ENCODE measurements around the gene PLA2G2A. TPM values are rescaled to one million over a fixed set of nuclear protein-coding genes. Genes with fewer than 3 reads are reported as not detected.

The PLA2G2A gene
- polyA plus RNA-seq, 4 donors, result 0.18 to 0.25 TPM; not detected in 2

DNA sequence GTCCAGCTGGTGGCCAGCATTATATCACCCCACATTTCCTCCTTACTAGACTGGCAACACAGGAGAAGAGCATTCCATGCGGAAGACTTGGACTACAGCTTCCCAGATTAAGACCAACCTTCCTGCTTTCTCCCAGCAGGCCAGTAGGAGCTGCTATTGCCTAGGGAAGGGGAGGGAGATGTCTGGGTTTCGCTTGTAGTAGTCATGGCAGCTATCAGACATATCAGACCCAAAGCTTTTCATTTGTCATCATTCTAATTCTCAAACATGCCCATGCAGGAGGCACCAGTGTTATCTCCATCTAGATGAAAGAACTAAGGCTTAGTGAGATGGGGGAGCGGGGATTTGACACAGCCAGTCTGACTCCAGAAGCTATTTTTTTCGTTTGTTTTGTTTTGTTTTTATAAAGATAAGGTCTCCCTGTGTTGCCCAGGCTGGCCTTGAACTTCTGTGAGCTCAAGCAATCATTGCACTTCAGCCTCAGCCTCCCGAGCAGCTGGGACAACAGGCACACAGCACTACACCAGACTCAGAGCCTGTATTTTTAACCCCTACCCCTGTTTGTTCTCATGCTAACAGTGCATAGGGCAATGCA lies 4.5 kb downstream of the PLA2G2A start:
- DNase-seq (ENCODE audit: low read depth in 4 of 4, low spot score in 3 of 4), result peak in 3 of 4 donors; percentile 10 to 33 (median 10)

DNA sequence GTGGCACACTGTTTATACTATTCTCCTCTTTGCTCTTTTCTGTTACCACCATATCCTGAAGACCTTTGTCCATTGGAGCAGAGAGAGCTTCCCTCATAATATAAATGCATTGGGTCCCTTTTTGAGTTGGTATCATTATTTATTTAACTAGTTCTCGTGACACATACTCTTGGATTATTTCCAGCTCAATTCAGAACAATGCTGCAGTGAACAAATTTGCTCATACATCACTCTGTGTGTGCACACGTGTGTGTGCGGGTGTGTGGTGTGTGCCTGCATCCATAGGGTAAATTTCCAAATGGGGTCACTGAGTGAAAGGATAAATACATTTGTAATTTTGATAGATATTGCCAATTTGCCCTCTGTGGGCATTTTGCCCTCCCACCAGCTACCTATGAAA lies 5.8 kb downstream of the PLA2G2A start:
- DNase-seq (ENCODE audit: low read depth in 4 of 4, low spot score in 3 of 4), result no peak

DNA sequence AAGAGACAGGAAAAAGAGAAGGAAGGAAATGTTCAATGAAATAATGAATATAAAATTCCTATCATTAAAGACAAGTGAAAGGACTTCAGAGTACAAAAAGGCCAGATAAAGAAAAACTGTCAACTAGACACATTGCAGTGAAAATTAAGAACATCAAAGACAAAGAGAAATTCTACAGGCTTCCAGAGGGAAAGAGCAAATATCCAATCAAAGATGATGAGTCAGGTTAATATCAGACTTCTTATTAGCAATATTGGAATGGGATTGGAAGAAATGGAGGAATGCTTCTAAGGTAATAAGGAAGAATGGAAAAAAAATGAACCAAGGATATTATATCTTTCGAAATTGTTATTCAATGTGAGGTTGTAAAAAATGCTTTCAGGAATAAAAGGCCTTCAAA lies 7.8 kb downstream of the PLA2G2A start:
- no peak for DNase-seq (ENCODE audit: low read depth in 4 of 4, low spot score in 3 of 4)

DNA sequence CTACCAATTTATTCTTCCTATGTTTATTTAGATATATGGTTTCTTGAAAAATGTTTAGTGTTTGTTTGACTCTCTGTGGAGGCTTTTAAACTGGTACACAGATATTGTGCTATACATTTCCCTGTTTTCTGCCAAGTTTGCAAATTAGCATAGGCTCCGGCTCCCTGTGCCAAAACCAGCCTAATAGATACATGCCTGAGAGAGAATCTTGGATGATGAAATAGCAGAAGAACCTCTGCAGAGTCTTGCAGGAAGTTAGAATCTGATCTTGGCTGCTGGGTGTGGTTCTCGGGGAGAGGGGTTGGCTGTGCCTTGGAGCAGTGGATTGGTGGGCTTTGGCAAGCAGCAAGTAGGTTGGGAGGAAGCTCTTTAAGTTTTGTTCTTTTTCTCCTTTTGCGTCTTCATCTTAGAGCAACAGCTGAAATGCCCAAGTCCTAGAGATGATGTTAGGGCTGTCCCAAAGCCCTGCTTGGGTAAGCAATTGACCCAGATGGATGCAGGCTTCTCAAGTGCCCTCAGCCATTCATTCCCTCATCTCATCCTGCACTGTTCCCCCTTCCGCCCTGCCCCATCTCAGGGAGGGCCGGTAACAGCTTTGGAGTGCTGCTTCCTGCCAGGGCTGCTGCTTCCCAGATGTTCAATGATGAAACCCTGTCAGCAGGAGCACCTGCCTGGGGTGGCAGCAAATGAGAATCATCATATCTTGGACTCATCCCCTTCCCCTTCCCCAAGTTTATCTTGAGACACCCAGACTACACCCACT lies 9.3 kb downstream of the PLA2G2A start:
- no peak for DNase-seq (ENCODE audit: low read depth in 4 of 4, low spot score in 3 of 4)

DNA sequence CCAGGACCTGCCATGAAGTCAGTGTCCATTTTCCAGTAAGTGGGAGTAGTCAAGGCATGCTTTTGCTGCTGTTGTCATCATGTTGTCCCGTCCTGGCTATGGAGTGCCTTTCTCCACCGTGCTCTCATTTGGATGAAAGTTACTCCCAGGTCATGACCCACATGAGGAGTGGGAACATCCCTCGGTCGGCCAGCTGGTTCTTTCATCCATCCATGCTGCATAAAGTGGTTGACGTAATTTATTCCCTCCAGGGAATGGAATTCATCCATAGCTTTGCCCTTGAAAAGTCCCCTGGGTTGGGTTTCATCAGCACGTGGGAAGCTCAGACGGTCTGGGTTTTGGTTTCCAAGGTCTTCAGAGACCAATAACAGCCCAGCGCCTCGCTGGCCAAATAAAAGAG lies 11.6 kb downstream of the PLA2G2A start:
- DNase-seq (ENCODE audit: low read depth in 4 of 4, low spot score in 3 of 4), result peak; percentile 16 to 65 (median 24)

DNA sequence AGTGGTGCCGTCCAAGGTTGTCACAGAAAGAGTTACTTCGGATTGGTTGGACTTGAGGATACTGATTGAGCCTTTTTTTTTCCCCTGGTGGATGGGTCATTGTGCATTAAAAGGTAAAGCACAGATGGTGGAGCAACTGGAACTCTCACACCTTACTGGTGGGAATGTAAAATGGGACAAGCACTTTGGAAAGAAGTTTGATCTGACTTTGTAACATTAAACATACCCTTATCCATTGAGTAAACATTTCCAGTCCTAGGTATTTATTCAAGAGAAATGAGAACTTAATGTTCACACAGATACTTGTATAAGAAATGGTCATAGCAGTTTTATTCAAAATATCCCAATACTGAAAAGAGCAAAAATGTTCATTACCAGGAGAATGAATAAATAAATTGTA lies 14.9 kb downstream of the PLA2G2A start:
- DNase-seq (ENCODE audit: low read depth in 4 of 4, low spot score in 3 of 4), result no peak

DNA sequence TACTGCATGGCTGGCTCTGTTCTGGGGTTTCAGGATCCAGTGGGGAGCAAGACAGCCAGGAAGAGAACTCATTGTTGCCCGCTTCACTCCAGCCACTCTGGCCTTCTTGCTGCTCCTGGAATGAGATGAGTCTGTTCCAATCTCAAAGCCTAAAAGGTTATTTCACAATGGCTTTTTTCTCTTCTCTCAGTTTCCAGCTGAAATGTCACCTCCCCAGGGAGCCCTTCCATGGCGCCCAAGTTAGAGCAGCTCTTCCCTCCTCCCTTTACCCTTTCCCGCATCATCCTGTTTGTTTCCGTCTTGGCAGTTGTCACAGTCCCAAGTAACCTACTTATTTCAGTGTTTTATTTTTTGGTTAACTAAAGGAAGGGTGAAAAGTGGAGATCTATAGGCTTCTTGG lies 15.8 kb downstream of the PLA2G2A start:
- no peak for DNase-seq (ENCODE audit: low read depth in 4 of 4, low spot score in 3 of 4)

DNA sequence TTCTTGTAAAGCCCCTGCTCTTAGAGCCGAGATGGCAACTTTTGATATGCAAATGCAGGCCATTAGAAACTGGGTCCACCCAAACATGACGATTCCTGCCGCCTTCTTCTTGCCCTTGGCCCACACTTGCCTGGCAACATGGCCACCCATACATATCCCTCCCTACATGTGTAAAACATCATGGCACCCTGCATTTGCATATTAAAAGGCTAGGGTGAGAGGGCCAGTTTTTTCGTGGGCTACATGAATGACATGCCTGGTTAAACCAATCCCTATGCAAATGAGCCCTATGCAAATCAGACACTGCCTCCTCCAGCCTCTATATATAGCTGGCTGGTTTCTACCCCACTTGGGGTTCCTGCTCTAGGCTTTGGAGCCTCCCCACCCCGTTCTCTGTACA lies 18.8 kb downstream of the PLA2G2A start:
- no peak for DNase-seq (ENCODE audit: low read depth in 4 of 4, low spot score in 3 of 4)

DNA sequence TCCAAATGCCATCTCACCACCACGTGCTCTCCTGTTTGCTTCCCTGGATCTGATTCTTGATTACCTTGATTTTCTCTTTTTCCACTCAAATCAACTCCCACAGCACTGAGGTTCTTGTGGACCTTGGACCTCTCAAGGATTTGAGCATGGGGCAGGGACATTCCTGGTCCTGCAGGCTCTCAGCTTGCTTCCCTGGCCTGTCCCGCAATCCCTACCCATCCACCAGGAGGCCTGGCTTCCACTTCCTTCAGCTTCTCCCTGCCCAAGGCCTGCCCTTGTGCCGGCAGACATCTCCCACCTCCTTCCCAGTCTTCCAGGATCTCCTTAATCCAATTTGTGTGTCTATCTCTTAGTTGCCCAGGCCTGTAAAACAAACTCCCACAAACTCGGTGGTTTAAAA lies 21.6 kb downstream of the PLA2G2A start:
- DNase-seq (ENCODE audit: low read depth in 4 of 4, low spot score in 3 of 4), result no peak

DNA sequence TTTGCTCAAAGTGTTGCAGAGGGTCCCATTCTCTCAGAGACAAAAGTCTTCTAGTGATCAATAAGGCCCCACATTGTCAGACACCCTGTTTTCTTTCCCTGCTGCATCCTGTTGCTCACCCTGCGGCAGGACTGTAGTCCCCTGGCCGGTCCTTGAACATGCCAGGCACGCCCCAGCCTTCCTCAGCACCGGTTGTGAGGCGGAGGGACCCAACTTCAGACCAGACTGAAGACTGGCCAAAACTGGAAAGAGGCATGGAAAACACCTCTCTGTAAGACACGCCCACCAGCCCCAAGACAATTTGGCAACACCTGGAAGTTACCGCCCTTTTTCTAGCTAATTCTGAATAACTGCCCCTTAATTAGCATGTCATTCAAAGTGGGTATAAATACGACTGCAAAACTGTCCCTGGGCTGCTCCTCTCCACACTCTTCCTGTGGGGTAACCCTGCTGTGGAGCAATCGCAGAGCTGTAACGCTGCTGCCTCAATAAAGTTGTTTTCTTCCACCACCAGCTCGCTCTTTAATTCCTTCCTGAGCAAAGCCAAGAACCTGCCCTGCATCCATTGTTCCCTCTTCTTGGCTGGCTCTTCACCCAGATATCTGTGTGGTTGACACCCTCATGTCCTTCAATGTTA lies 23.8 kb downstream of the PLA2G2A start:
- no peak for DNase-seq (ENCODE audit: low read depth in 4 of 4, low spot score in 3 of 4)

DNA sequence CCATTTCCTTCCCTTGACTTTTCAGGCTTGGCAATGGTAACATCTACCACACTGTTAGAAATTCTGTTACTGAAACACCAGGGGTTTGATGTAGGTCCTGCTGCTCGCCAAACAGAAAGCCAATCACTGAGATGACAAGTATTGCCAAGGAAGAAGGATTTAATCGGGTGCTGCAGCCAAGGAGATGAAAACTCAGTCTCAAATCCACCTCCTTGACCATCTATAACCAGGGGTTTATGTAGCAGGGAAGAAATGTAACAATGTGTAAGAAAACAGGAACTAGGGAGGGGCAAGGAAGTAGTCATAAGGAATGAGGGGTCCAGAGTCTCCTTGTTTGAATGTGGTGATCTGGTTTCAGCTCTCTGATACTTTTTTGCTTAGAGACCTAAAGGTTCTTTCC lies 25.4 kb downstream of the PLA2G2A start:
- no peak for DNase-seq (ENCODE audit: low read depth in 4 of 4, low spot score in 3 of 4)

DNA sequence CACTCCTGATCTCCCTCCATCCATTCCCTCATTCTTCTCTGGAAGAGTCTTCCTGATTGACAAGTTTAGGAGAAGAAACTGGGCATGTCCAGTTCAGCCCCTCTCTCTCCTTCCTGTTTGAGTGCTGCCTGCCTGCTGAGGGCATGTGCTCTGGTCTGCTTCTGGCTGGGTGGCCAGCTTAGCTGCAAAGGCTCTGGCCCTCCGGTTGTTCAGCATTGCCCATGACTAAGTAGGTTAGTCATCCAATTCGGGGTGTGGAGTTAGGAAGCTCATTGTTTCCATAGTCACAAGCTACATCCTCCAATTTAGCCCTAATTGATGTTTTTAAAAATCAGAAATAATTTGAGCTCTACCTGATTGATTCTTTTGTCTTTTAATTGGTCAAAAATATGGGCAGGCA lies 30.4 kb downstream of the PLA2G2A start:
- no peak for DNase-seq (ENCODE audit: low read depth in 4 of 4, low spot score in 3 of 4)

DNA sequence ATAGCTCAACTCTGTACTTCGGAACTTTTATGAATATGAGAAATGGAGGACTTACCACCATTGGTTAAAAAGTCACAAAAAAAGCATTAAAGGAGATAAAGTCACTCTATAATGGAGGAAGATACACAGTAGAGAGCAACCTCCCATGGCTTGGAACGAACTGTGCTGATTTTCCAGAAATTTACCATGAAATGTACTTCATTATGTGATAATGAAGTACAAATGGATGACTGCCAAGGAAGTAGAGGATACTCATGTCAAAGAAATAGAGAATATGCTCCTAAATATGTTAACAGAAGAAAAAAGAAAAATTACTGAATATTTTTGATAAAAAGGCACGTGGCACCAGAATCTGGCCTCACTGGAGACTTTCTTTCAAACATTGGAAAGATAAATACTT lies 32.4 kb downstream of the PLA2G2A start:
- DNase-seq (ENCODE audit: low read depth in 4 of 4, low spot score in 3 of 4), result no peak

DNA sequence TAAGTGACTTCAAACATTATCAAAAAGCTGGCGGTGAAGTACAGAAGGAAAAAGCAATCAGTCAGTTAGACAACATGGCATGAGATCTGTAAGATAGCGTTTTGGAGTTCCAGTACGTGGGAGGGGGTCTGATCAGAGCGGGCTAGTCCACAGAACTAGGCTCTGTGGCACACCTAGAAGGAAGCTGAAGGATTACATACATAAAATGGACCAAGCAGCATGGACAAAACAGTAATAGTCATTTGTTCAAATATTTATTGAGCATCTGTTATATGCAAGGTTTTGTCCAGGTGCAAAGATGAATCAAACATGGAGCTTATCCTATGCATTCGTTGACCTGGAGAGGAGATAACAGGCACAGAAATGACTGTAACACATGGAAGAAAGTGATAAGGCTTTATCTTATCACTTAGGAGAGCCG lies 33.1 kb downstream of the PLA2G2A start:
- no peak for DNase-seq (ENCODE audit: low read depth in 4 of 4, low spot score in 3 of 4)

DNA sequence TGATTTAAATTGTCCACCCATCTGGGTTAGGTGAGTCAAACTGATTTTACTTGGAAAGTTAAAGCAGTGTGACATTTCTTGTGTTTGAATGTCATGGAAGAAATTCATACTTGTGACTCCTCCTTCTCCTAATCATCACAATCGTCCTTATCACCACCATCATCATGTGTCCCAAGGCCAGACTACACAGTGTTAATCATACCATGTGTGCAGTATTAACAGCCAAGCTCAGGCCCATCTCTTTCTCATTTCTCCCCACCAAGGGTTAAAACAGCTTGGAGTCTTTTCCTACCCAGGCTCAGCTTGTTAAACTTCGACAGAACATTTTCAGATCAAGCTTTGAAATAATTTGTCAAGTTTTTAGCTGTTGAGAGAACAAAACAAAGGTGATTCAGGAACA lies 33.5 kb downstream of the PLA2G2A start:
- DNase-seq (ENCODE audit: low read depth in 4 of 4, low spot score in 3 of 4), result no peak

DNA sequence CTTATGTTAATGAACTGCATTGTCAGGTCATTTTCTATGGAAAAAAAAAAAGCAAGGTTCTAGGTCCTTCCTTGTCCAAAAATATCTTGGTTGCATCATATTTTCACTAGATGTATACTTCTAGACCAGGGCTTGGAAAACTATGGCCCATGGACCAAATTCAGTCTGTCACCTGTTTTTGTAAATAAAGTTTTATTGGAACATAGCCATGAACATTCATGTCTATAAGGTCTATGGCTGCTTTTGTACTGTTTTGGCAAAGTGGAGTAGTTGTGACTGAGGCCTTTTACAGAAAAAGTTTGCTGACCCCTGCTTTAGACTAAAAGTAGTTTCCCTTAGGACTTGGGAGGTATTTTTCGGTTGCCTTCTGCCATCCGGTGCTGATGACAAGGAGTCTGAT lies 36.8 kb downstream of the PLA2G2A start:
- DNase-seq (ENCODE audit: low read depth in 4 of 4, low spot score in 3 of 4), result no peak

DNA sequence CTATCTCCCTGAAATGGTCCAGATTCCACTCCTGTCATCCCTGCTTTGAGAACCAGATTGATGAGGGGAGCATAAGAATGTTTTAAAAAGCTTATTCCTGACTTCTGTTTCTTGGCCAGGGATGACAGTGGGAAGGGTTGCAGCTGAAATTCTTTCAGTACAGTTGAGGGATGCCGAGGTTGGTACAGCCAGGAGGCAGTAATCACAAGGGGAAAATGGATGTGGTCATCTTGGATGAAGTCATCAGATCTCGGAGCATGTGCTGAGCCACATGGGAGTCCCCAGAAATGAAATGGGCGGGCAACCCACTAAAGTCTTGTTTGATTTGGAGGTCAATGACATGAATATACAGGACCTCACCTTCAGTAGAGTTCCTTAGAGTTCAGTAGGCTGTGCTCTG lies 37.3 kb downstream of the PLA2G2A start:
- DNase-seq (ENCODE audit: low read depth in 4 of 4, low spot score in 3 of 4), result no peak

DNA sequence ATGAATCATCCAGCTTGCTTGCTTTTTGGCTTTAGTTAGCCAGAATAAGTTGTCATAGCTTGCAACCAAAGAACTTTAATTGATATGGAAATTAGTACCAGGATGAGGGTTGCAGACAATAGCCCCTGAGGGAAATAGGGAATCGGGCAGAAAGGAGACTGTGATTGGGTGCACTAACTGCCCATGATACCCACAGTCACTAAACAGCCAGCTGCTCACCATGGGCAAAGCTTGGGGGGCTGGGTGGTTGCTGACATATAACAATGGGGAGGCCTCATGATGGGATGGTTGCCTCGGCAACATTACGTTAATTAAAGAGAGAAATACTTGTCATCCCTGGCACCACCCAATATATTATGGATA lies 38.2 kb downstream of the PLA2G2A start:
- DNase-seq (ENCODE audit: low read depth in 4 of 4, low spot score in 3 of 4), result no peak

DNA sequence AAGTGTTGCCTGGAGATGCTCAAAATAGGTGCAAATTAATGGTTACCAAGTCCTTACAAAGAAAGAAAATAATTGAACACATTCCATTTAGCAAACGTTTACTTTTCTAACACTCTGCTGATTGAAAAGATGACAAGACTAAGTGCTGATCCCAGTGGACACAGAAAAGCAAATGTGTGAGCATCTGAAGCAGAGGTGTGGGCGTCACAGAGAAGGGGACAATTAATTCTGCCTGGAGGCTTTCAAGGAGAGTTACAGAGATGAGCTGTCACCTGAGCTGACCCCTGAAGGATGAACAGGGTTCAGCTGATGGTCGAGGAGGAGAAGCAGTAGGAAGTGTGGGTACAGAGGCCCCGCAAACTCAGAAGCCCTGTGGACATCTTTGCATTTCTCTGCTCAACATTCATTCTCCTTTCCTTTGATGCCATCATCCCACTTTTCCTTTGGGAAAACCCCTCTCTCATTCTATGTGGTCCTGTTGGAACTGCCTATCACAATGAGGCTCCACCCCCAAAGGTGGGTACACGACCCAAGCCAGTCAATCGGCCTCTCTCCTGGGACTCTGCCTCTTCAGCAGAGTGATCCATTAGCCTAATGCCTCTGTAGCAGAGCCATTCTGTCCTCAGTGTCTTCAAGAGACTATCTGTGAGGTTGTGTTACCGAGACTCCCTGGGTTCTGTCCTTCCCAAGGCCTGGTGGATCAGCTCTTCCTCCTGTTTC lies 38.8 kb downstream of the PLA2G2A start:
- no peak for DNase-seq (ENCODE audit: low read depth in 4 of 4, low spot score in 3 of 4)

DNA sequence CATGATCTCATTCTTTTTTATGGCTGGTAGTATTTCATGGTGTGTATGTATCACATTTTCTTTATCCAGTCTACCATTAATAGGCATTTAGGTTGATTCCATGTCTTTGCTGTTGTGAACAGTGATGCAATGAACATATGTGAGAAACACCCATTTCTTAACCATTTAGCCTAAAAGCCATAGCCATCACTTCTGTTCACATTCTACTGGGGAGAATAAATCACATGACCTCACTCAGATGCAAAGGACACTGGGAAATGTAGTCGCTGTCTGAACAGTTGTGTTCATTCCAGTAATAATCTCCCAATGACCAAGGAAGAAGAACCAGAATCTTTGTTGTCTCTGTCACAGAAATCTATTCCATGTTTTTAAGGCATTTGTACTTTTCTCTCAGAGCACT lies 40.9 kb downstream of the PLA2G2A start:
- no peak for DNase-seq (ENCODE audit: low read depth in 4 of 4, low spot score in 3 of 4)

DNA sequence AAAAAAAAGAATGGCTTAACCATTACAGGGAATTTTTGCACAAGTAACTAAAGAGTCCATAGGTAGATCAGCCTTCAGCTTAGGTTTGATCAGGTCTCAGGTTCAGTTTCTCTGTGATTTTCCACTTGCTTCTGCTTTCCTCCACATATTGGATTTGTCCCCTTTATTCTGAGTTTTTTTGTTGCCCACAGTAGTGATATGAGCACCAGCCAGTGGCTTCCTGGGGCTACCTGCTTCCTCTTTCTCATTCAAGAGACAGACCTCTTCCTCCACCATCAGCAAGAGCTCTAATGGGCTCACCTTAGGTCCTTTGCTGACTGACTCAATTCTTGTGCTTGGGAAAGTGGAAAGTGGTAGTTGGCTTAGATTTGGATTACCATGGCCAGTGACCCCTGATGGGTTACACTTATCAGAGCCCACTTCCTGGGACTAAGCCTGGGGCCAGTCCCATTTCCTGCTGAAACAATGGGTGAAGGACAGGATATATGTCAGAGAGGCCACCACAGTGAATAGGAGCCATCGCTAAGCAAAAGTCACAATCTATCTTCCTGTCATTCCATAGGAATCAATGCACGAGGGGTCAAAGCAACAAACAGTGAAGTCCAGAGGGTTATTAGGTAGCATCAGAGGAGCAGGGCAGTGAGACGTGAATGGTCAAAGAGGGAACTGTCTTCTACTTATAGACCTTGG lies 43.2 kb downstream of the PLA2G2A start:
- DNase-seq (ENCODE audit: low read depth in 4 of 4, low spot score in 3 of 4), result no peak

All from left renal pelvis (tissue), 4 donors.